ENCODE results near the gene ATP5F1E.

Gene ATP5F1E

GRCh38 chr20:59033093-59033492 lies 958 bp upstream of the ATP5F1E start:
- Histone ChIP-seq H3K4me3 (peak overlapping the region; percentile 78), H3K36me3 (peaks cover 68% of the 10 kb centered on the region), H3K9ac (peak overlapping the region; percentile 93), H3K27ac (peak overlapping the region; percentile 96), H3K27me3 (no peaks in the 10 kb centered on the region), H3K4me2 (peak overlapping the region; percentile 92), H3K9me3 (no peaks in the 10 kb centered on the region), H4K20me1 (peaks cover 56% of the 10 kb centered on the region), H3K4me1 (peaks cover 42% of the 10 kb centered on the region)
- no peak for TF ChIP-seq Cebpa-rat (IDR thresholded peaks at IDR 0.05)

GRCh38 chr20:59032713-59033059 lies 551 bp upstream of the ATP5F1E start:
- H3K4me2 ChIP-seq, result peak overlapping the region; percentile 92
- H3K27me3 ChIP-seq, result no peaks in the 10 kb centered on the region
- peak overlapping the region; percentile 78 for H3K4me3 ChIP-seq
- peak overlapping the region; percentile 96 for H3K27ac ChIP-seq
- peaks cover 56% of the 10 kb centered on the region for H4K20me1 ChIP-seq
- H3K36me3 ChIP-seq, result peaks cover 68% of the 10 kb centered on the region
- H3K9ac ChIP-seq, result peak overlapping the region; percentile 93
- H3K9me3 ChIP-seq, result no peaks in the 10 kb centered on the region
- H3K4me1 ChIP-seq, result peaks cover 42% of the 10 kb centered on the region
- TF ChIP-seq Cebpa-rat (IDR thresholded peaks at IDR 0.05), result no peak

- H3K27ac ChIP-seq, result peak overlapping the region; percentile 96
- TF ChIP-seq Cebpa-rat (IDR thresholded peaks at IDR 0.05), result no peak
- H3K4me3 ChIP-seq, result peak overlapping the region; percentile 78
- no peaks in the 10 kb centered on the region for H3K27me3 ChIP-seq
- H3K36me3 ChIP-seq, result peaks cover 68% of the 10 kb centered on the region
- peaks cover 58% of the 10 kb centered on the region for H4K20me1 ChIP-seq
- H3K9me3 ChIP-seq, result no peaks in the 10 kb centered on the region
- H3K9ac ChIP-seq, result peak overlapping the region; percentile 93
- H3K4me1 ChIP-seq, result peaks cover 42% of the 10 kb centered on the region
- peak overlapping the region; percentile 81 for H3K4me2 ChIP-seq
Observed at GRCh38 chr20:59031564-59032022, 542 bp downstream of the ATP5F1E start.

- peak overlapping the region; percentile 81 for H3K4me2 ChIP-seq
- H3K4me1 ChIP-seq, result peaks cover 42% of the 10 kb centered on the region
- H3K9me3 ChIP-seq, result no peaks in the 10 kb centered on the region
- peaks cover 60% of the 10 kb centered on the region for H4K20me1 ChIP-seq
- H3K4me3 ChIP-seq, result peak overlapping the region; percentile 78
- H3K9ac ChIP-seq, result peak overlapping the region; percentile 93; the same call in 1 of the 2 replicates
- H3K36me3 ChIP-seq, result peaks cover 68% of the 10 kb centered on the region
- no peaks in the 10 kb centered on the region for H3K27me3 ChIP-seq
- TF ChIP-seq Cebpa-rat (IDR thresholded peaks at IDR 0.05), result no peak
- 0 out of 2 replicates have a peak overlapping the region, but pooled peaks have one; percentile 96 for H3K27ac ChIP-seq
Observed at GRCh38 chr20:59030911-59031563, 1.1 kb downstream of the ATP5F1E start.

GRCh38 chr20:59028812-59029211 lies 3.3 kb downstream of the ATP5F1E start:
- no peak overlapping the region for H3K27ac ChIP-seq
- no peak overlapping the region for H3K4me3 ChIP-seq
- peaks cover 69% of the 10 kb centered on the region for H3K36me3 ChIP-seq
- peak overlapping the region; percentile 37 for H3K4me2 ChIP-seq
- peak overlapping the region; percentile 23; the same call in 1 of the 2 replicates for H3K9ac ChIP-seq
- H3K27me3 ChIP-seq, result no peaks in the 10 kb centered on the region
- peaks cover 74% of the 10 kb centered on the region for H4K20me1 ChIP-seq
- TF ChIP-seq Cebpa-rat (IDR thresholded peaks at IDR 0.05), result no peak
- peaks cover 42% of the 10 kb centered on the region for H3K4me1 ChIP-seq
- no peaks in the 10 kb centered on the region for H3K9me3 ChIP-seq

- Histone ChIP-seq H4K20me1 (peaks cover 81% of the 10 kb centered on the region), H3K4me1 (peaks cover 32% of the 10 kb centered on the region), H3K36me3 (peaks cover 73% of the 10 kb centered on the region), H3K4me3 (no peak overlapping the region), H3K27me3 (no peaks in the 10 kb centered on the region), H3K9ac (no peak overlapping the region), H3K27ac (no peak overlapping the region), H3K4me2 (no peak overlapping the region), H3K9me3 (no peaks in the 10 kb centered on the region)
- TF ChIP-seq Cebpa-rat (IDR thresholded peaks at IDR 0.05), result no peak
Observed at GRCh38 chr20:59027741-59028320, 4.3 kb downstream of the ATP5F1E start.

GRCh38 chr20:59026904-59027740 lies 5.0 kb downstream of the ATP5F1E start:
- Histone ChIP-seq H3K27ac (no peak overlapping the region), H3K4me3 (no peak overlapping the region), H3K36me3 (peaks cover 77% of the 10 kb centered on the region), H3K4me2 (no peak overlapping the region), H3K9ac (no peak overlapping the region), H3K9me3 (no peaks in the 10 kb centered on the region), H3K27me3 (no peaks in the 10 kb centered on the region), H3K4me1 (peaks cover 30% of the 10 kb centered on the region), H4K20me1 (peaks cover 86% of the 10 kb centered on the region)
- no peak for TF ChIP-seq Cebpa-rat (IDR thresholded peaks at IDR 0.05)

- Histone ChIP-seq H3K27ac (no peak overlapping the region), H3K9ac (no peak overlapping the region), H3K4me2 (no peak overlapping the region), H3K9me3 (no peaks in the 10 kb centered on the region), H3K4me1 (peaks cover 19% of the 10 kb centered on the region), H4K20me1 (peaks cover 78% of the 10 kb centered on the region), H3K36me3 (peaks cover 87% of the 10 kb centered on the region), H3K27me3 (no peaks in the 10 kb centered on the region), H3K4me3 (no peak overlapping the region)
- no peak for TF ChIP-seq Cebpa-rat (IDR thresholded peaks at IDR 0.05)
Observed at GRCh38 chr20:59025511-59025910, 6.6 kb downstream of the ATP5F1E start.

GRCh38 chr20:59025086-59025485 lies 7.0 kb downstream of the ATP5F1E start:
- no peak for TF ChIP-seq Cebpa-rat (IDR thresholded peaks at IDR 0.05)
- H3K27ac ChIP-seq, result no peak overlapping the region
- no peaks in the 10 kb centered on the region for H3K9me3 ChIP-seq
- H4K20me1 ChIP-seq, result peaks cover 74% of the 10 kb centered on the region
- no peaks in the 10 kb centered on the region for H3K27me3 ChIP-seq
- H3K4me1 ChIP-seq, result peaks cover 15% of the 10 kb centered on the region
- no peak overlapping the region for H3K4me3 ChIP-seq
- H3K36me3 ChIP-seq, result peaks cover 85% of the 10 kb centered on the region
- H3K9ac ChIP-seq, result no peak overlapping the region
- H3K4me2 ChIP-seq, result no peak overlapping the region

- Histone ChIP-seq H3K4me1 (peaks cover 5% of the 10 kb centered on the region), H3K4me3 (no peak overlapping the region), H3K36me3 (peaks cover 76% of the 10 kb centered on the region), H3K9me3 (no peaks in the 10 kb centered on the region), H3K4me2 (no peak overlapping the region), H3K27me3 (no peaks in the 10 kb centered on the region), H3K9ac (no peak overlapping the region), H3K27ac (no peak overlapping the region), H4K20me1 (peaks cover 64% of the 10 kb centered on the region)
- no peak for TF ChIP-seq Cebpa-rat (IDR thresholded peaks at IDR 0.05)
Observed at GRCh38 chr20:59024111-59024530, 8.0 kb downstream of the ATP5F1E start.

Data from BLaER1 (cell line).